NOMO-1 (cell line): ENCODE measurements around the gene ESRP2.

Source experiments
- DNase-seq, 2 experiments: peaks; one replicate each; lab custom pipeline; 2025; ENCODE audit not compliant: unreplicated experiment in 2 of 2; lab: John Stamatoyannopoulos, UW

Gene ESRP2

DNA sequence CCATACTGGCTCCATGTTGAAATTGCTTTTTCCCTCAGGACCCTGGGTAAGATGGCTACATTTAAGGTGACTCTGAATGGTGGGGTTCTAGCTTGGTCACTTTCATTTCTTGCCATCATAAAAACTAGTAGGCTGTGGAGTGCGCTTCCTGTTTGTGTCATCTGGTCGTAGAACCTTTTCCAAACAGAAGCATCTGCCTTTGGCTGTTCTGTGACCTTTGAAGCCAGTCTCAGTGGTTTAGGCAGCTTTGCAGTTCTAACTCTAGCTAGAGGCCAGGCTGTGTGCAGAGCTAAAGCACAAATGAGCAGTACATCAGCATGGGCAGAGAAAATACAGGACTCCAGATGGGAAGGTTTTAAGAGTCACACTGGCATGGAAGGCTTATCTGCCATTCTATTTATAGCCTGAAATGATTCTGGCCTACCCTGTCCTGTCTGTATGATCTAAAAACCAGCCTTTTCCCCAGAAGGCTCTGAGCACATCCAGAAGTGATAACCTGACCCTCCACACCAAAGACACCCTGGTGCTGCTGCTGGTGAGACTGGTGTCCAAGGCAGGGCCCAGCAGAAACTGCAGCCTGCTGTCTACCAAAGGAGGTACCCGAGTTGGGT lies 8.6 kb downstream of the ESRP2 start:
- DNase-seq: no peak

DNA sequence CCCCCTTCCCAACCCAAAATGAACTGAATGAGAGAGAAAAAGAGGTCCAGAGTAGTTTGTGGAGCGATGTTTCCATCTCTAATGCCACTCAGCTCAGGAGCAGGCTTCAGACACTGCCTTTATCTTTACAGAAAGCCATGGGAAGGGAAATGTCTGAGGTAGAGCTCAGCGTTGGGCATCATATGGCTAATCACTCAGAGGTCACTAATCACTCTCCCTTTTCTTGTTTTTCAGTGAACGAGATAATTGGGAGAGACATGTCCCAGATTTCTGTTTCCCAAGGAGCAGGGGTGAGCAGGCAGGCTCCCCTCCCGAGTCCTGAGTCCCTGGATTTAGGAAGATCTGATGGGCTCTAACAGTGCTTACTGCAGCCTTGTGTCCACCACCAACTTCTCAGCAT lies 9.8 kb downstream of the ESRP2 start:
- DNase-seq: no peak

- DNase-seq: no peak
These were observed 12.9 kb downstream of the ESRP2 start for GRCh38 chr16:68223072-68223471.

DNA sequence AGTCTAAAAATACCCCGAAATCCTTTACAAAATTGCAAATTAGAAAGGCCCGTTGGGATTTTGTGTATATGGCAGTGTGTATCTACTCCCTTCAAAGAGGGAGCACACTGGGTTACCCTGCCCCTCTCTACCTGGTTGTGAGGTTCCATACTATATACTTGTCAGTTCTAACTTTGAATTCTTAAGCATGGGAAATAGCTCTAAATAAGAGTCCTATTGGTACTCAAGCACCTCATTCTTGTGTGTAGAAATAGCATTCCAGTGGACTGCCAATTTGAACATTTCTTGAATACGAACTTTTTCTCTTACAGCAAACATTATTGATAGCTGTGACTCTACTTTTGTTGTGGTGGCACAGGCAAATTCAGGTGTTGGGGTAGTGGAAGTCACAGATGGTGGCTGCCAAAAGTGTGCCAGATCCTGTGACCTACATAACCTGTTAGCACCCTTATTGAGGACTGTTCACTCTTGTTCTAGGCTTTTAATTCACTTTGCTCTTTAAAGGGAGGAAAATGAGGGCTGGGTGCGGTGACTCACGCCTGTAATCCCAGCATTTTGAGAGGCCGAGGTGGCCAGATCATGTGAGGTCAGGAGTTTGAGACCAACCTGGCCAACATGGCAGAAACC lies 16.1 kb downstream of the ESRP2 start:
- DNase-seq: no peak

- DNase-seq: no peak
These were observed 18.4 kb downstream of the ESRP2 start for GRCh38 chr16:68217506-68217905.

- no peak for DNase-seq
These were observed 19.7 kb downstream of the ESRP2 start for GRCh38 chr16:68216240-68216639.

GRCh38 chr16:68215302-68215701 lies 20.6 kb downstream of the ESRP2 start:
- no peak for DNase-seq

GRCh38 chr16:68214726-68215125 lies 21.2 kb downstream of the ESRP2 start:
- DNase-seq: no peak

DNA sequence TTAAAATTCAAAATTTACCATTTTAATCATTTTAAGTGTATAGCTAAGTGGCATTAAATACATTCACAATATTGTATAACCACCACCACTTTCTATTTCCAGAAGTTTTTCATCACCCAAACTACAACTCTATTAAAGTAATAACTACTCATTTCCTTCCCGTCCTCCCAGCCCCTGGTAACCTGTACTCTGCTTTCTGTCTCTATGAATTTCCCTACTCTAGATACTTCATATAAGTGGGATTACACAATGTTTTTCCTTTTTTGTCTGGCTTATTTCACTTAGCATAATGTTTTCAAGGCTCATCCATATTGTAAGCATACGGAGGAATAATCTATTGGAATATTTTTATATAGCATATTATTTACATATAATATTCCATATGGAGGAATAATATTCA lies 29.7 kb downstream of the ESRP2 start:
- no peak for DNase-seq

DNA sequence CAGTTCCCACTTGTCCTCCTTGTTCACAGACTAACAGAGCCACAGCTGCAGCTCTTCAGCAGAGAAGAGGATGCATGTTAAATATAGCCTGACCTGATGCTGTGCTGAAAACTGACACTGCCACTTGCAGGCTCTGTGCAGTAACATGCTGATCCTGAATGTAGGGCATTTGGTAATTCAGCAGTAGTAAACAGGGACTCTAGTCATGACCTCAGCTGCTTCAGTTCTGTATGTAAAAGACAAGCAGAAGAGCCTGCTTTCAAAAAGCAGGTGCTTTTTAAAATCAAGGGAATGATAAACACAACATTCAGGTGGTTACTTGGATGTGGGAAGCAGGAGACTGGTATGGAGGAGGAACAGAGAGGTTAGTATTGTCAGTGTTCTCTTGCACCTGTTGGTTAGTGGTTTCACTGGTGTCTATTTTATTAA lies 33.8 kb downstream of the ESRP2 start:
- no peak for DNase-seq

DNA sequence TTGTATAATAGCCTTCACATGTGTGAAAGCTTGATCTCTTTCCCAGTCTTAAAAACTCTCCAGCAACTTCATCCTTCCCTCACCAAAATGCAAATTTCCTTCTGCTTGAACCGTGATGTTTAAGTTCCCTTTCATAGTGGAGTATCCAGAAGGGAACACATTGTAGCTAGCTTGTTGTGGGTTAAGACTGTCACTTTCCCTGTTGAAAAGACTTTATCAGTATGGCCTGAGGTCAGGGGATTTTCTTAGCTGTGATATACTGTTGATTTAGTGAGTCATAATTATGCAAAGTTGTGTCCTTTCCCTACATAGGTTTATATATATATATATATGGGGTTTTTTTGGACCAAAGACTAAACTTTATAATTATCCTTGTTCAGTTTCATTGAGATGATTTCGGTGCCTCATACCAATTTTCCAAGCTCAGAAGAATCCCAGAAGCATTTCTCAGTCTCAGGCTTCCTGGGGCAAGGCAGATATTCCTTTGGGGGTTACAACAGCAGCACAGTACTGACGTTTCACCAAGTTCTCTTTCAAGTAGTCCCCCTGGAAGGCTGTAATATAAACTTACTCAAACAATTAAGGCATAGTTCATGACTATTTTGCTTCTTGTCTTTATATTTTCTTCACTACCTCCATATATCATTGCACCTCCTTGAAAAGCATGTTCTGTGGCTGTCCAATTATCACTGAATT lies 35.7 kb downstream of the ESRP2 start:
- no peak for DNase-seq

DNA sequence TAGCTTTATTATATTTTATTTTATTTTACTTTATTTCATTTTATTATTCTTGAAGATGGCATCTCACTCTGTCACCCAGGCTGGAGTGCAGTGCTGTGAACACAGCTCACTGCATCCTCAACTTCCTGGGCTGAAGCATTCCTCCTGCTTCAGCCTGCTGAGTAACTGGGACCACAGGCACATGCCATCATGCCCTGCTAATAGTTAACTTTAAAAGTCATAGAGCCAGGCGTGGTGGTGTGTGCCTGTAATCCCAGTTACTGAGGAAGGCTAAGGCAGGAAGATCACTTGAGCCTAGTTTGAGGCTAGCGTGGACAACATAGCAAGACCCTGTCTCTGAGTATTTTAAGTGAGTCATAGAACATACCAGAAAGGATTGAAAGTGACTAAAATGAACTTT lies 38.7 kb downstream of the ESRP2 start:
- no peak for DNase-seq

DNA sequence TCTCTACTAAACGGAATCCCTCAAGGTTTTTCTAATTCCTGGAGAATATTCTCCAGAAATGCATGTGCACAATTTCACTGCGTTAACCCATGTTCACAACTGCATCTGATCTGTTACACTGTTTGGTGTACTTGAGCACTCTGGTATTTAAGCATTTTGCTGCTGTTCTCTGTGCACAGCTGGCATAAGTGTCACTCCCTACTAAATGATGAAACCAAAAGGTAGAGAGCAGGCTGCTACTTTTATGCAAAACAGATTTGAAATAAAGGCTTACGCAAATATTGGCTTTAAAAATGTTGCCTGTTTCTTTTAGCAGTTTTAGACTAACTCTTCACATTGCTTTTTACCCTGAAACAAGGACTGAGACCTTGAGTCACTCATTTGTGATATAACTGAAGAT lies 41.7 kb downstream of the ESRP2 start:
- no peak for DNase-seq

DNA sequence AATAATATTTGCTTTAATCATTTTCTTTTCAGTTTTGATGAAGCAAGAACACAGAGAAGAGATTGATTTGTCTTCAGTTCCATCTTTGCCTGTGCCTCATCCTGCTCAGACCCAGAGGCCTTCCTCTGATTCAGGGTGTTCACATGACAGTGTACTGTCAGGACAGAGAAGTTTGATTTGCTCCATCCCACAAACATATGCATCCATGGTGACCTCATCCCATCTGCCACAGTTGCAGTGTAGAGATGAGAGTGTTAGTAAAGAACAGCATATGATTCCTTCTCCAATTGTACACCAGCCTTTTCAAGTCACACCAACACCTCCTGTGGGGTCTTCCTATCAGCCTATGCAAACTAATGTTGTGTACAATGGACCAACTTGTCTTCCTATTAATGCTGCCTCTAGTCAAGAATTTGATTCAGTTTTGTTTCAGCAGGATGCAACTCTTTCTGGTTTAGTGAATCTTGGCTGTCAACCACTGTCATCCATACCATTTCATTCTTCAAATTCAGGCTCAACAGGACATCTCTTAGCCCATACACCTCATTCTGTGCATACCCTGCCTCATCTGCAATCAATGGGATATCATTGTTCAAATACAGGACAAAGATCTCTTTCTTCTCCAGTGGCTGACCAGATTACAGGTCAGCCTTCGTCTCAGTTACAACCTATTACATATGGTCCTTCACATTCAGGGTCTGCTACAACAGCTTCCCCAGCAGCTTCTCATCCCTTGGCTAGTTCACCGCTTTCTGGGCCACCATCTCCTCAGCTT lies 45.0 kb downstream of the ESRP2 start:
- no peak for DNase-seq

- DNase-seq: peak in 1 of 2 experiments; percentile 35
These were observed 45.8 kb downstream of the ESRP2 start for GRCh38 chr16:68190081-68190480.

DNA sequence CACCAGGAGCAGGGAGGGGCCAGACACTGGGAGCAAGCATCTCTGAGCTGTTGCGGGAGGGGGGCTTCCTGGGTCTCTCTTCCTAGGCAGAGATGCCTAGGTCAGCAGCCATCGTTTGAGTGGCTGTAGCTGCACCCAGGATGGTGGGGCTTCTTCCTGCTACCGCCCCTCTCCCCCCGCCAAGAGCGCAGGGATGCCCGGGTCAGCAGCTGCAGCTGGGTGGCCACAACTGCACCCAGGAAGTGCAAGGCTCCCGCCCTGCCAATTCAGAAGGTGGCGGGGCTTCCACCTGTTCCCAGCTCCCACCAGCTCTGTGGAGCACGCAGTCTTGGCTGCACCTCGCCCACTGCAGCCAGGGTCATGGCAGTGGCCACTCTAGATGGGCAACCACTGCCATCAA lies 47.8 kb downstream of the ESRP2 start:
- no peak for DNase-seq

GRCh38 chr16:68187505-68187904 lies 48.4 kb downstream of the ESRP2 start:
- DNase-seq: no peak

- no peak for DNase-seq
These were observed 49.0 kb downstream of the ESRP2 start for GRCh38 chr16:68186877-68187276.

DNA sequence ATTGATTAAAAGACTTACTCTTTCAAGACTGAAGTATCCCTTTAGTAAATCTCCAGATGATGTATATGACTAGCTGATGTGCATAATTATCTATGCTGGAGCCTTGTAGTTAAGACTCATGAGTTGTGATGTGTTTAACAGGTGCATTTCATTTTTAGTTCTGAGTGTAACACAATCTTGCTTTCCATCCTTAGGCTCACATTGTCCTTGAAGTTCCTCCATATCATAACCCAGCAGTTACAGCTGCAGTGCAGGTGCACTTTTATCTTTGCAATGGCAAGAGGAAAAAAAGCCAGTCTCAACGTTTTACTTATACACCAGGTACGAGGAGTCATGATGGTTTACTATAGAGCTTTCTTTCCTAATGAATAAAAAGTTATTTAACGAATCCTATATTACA lies 52.9 kb downstream of the ESRP2 start:
- no peak for DNase-seq

DNA sequence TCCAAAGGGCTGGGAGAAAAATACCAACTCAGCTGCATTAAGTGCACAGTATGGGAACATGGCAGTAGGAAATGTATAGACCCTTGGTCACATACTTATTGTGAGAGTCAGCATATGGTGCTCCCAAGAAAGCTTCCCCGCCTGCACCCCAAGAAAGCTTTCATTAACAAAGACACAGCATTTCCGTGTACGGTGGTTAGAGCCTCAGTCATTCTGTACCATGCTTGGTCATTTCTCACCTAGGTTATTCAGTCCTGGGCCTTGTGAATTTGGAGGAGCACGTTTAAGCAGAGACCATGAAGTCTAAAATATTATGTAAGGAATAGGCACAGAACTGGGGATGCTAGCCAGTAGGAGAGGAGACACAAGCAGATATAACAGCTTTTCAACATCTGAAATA lies 56.1 kb downstream of the ESRP2 start:
- no peak for DNase-seq

DNA sequence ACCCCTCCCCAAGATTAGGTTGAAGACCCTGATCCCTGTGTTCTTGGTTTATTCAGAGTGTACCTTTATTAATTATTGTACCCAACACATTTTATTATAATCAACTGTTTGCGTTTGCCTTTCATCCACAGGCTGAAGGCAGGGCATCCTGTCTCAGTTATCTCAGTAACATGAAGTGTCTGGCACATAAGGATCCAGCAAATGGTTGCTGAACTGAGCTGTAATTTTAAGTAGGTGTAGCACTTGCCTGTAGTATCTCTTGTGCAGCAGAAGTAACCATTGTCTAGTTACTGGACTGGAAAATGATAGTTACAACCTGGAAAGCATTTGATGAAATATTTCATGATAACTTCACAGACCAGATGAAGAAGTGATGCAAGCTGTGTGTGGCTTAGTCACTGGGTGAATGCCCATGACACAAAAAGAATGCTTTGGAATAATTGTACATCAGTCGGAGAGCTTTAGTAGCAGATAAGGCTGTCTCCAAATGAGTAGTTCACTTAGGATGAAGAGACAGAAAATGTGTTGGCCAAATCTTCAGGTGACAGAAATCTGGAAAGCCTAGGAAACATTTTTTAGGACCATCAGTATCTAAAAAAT lies 56.6 kb downstream of the ESRP2 start:
- no peak for DNase-seq
